D721Med (cell line): Measurements from ENCODE around the gene TTLL1.

Source experiments
- DNase-seq: peaks from one replicate; pipeline ENCODE4 v3.0.0; 2011; ENCODE audit warnings: low spot score; ENCODE audit not compliant: insufficient read length
- FAIRE-seq: peaks from 2 replicates; lab custom pipeline; 2011; peaks lifted over from hg19 to GRCh38; lab: Jason Lieb, UNC
- CTCF ChIP-seq: IDR thresholded peaks from 2 replicates; pipeline ENCODE4 v1.5.1; 2012; ENCODE audit warnings: mild to moderate bottlenecking, control low read depth; ENCODE audit not compliant: insufficient read depth; ENCODE audit errors: missing control alignments

Gene TTLL1

GRCh38 chr22:43088984-43089717 lies at the start of gene TTLL1:
Gene TTLL1, minus strand, starts transcription at chr22:43089391. Its CDS starts 13,805 bp downstream, at chr22:43075586.
- DNase-seq (peak; percentile 57), FAIRE-seq (no peak)
- TF ChIP-seq CTCF = no peak

GRCh38 chr22:43136801-43137200 lies 47.6 kb upstream of the TTLL1 start:
- no peak for DNase-seq
- no peak for FAIRE-seq
- TF ChIP-seq CTCF = no peak

- peak; percentile 65 for TF ChIP-seq CTCF
- DNase-seq = peak; percentile 39
Observed at GRCh38 chr22:43136255-43136654, 47.1 kb upstream of the TTLL1 start.

GRCh38 chr22:43135565-43135964 lies 46.4 kb upstream of the TTLL1 start:
- DNase-seq = no peak
- no peak for TF ChIP-seq CTCF
- no peak for FAIRE-seq

More at GRCh38 chr22:43136255-43136654, 47.1 kb upstream of the TTLL1 start:
- FAIRE-seq = no peak

- FAIRE-seq (no peak), DNase-seq (no peak)
- no peak for TF ChIP-seq CTCF
Observed at GRCh38 chr22:43134553-43134952, 45.4 kb upstream of the TTLL1 start.

- DNase-seq (no peak), FAIRE-seq (no peak)
- no peak for TF ChIP-seq CTCF
Observed at GRCh38 chr22:43133401-43133800, 44.2 kb upstream of the TTLL1 start.
